T-helper 2 cell (primary cell): ENCODE results near the gene ING5.
"Not testable (repeated sequence)": the region's sequence is repeated elsewhere in the genome, so short reads cannot be mapped to it uniquely, and the experiment has no call there.

Experiments
- DNase-seq, 5 experiments: peaks; one replicate each; pipeline versions ENCODE4 v3.0.0 to v3.0.0-alpha.2; 2012 to 2022
- total RNA-seq, 2 donors: gene quantifications; one replicate each; lab custom pipeline; 2026; lab: John Stamatoyannopoulos, UW

ING5 gene
- total RNA-seq = 34.6 to 72.7 reads per million in 2 donors

- peak; percentile 89 to 97 (median 95) for DNase-seq
Observed at GRCh38 chr2:241701399-241702154, at the start of gene ING5. Gene ING5, plus strand, starts transcription at chr2:241702039. Its CDS starts 27 bp downstream, at chr2:241702066.

- no peak for DNase-seq
Observed at GRCh38 chr2:241652142-241652541, 49.7 kb upstream of the ING5 start.

- DNase-seq = no peak
Observed at GRCh38 chr2:241652722-241653121, 49.1 kb upstream of the ING5 start.

GRCh38 chr2:241653210-241653750, 48.6 kb upstream of the ING5 start:
- DNase-seq = no peak

- no peak for DNase-seq
Observed at GRCh38 chr2:241654551-241654950, 47.3 kb upstream of the ING5 start.

GRCh38 chr2:241655516-241656189, 46.2 kb upstream of the ING5 start:
- DNase-seq = no peak

GRCh38 chr2:241656190-241656741, 45.6 kb upstream of the ING5 start:
- DNase-seq = no peak

GRCh38 chr2:241657786-241658254, 44.0 kb upstream of the ING5 start:
- DNase-seq = no peak

- DNase-seq = no peak
Observed at GRCh38 chr2:241658296-241658695, 43.5 kb upstream of the ING5 start.

- DNase-seq = peak in 1 of 5 experiments; percentile 69
Observed at GRCh38 chr2:241659150-241659739, 42.6 kb upstream of the ING5 start.

GRCh38 chr2:241660593-241661213, 41.1 kb upstream of the ING5 start:
- no peak for DNase-seq

GRCh38 chr2:241662731-241663130, 39.1 kb upstream of the ING5 start:
- not testable (repeated sequence) for DNase-seq

GRCh38 chr2:241665731-241666440, 36.0 kb upstream of the ING5 start:
- DNase-seq = no peak

GRCh38 chr2:241666627-241667400, 35.0 kb upstream of the ING5 start:
- DNase-seq = no peak

GRCh38 chr2:241668354-241668753, 33.5 kb upstream of the ING5 start:
- DNase-seq = no peak

- no peak for DNase-seq
Observed at GRCh38 chr2:241668839-241669238, 33.0 kb upstream of the ING5 start.

GRCh38 chr2:241670333-241671110, 31.3 kb upstream of the ING5 start:
- no peak for DNase-seq

GRCh38 chr2:241671457-241672240, 30.2 kb upstream of the ING5 start:
- DNase-seq = no peak
